GM12864 (cell line): Measurements from ENCODE around the gene TOM1L2.
A peak's percentile ranks its signal among the peaks of the same experiment; 100 is the strongest.

ENCODE experiments used
- DNase-seq: peaks from one replicate; pipeline ENCODE4 v3.0.0-alpha.2; 2011; ENCODE audit warnings: low read depth
- H3K4me3 ChIP-seq: 2 replicates; pipeline ENCODE4 v1.5.1; 2011; ENCODE audit warnings: mild to moderate bottlenecking, low read depth, low read length, control low read depth
- CTCF ChIP-seq: IDR thresholded peaks from 2 replicates; pipeline ENCODE4 v1.5.1; 2011; ENCODE audit warnings: low read depth, mild to moderate bottlenecking, moderate library complexity, low read length, control low read depth, inconsistent platforms; ENCODE audit errors: missing control alignments

TOM1L2 gene

GRCh38 chr17:17926036-17926435 is 46.2 kb downstream of the TOM1L2 start:
- no peak for DNase-seq
- H3K4me3 ChIP-seq, result no peak overlapping the region
- no peak for TF ChIP-seq CTCF

- H3K4me3 ChIP-seq, result no peak overlapping the region
- DNase-seq, result no peak
- no peak for TF ChIP-seq CTCF
Measured at GRCh38 chr17:17924857-17925250, 47.3 kb downstream of the TOM1L2 start.

- no peak for DNase-seq
- H3K4me3 ChIP-seq, result no peak overlapping the region
- no peak for TF ChIP-seq CTCF
Measured at GRCh38 chr17:17924131-17924856, 47.9 kb downstream of the TOM1L2 start.

- H3K4me3 ChIP-seq, result no peak overlapping the region
- no peak for TF ChIP-seq CTCF
- no peak for DNase-seq
Measured at GRCh38 chr17:17922070-17922614, 50.1 kb downstream of the TOM1L2 start.

- TF ChIP-seq CTCF, result no peak
- no peak for DNase-seq
Measured at GRCh38 chr17:17921192-17922069, 50.8 kb downstream of the TOM1L2 start.

GRCh38 chr17:17919169-17920107 is 52.8 kb downstream of the TOM1L2 start:
- peak; percentile 30 for DNase-seq
- H3K4me3 ChIP-seq, result no peak overlapping the region
- TF ChIP-seq CTCF, result peak; percentile 82

More at GRCh38 chr17:17921192-17922069, 50.8 kb downstream of the TOM1L2 start:
- no peak overlapping the region for H3K4me3 ChIP-seq
